Muscle of back (tissue), 11 donors: Measurements from ENCODE around the gene CPED1. TPM values are rescaled to one million over a fixed set of nuclear protein-coding genes. Genes with fewer than 3 reads are reported as not detected.
"Not testable (repeated sequence)": the region's sequence is repeated elsewhere in the genome, so short reads cannot be mapped to it uniquely, and the experiment has no call there.

ENCODE experiments used
- DNase-seq, 3 donors: peaks; one replicate each; pipeline versions ENCODE4 v3.0.0 to v3.0.0-alpha.2; 2013
- polyA plus RNA-seq, 10 donors: library from polyadenylated mRNA; unstranded; fragments of 120-200 nt; gene quantifications; one replicate each; pipeline ENCODE4 v1.2.1, GENCODE V29; 2013; ENCODE audit not compliant: insufficient read length in 10 of 10

The CPED1 gene
- polyA plus RNA-seq, 10 donors = 8.7 to 34.2 (median 12.0) TPM

GRCh38 chr7:120981117-120981516 is 7.4 kb upstream of the CPED1 start:
- DNase-seq = no peak

GRCh38 chr7:120981888-120982615 is 6.5 kb upstream of the CPED1 start:
- no peak for DNase-seq

GRCh38 chr7:120983592-120983991 is 4.9 kb upstream of the CPED1 start:
- not testable (repeated sequence) for DNase-seq

GRCh38 chr7:120984406-120984805 is 4.1 kb upstream of the CPED1 start:
- DNase-seq = no peak

DNA sequence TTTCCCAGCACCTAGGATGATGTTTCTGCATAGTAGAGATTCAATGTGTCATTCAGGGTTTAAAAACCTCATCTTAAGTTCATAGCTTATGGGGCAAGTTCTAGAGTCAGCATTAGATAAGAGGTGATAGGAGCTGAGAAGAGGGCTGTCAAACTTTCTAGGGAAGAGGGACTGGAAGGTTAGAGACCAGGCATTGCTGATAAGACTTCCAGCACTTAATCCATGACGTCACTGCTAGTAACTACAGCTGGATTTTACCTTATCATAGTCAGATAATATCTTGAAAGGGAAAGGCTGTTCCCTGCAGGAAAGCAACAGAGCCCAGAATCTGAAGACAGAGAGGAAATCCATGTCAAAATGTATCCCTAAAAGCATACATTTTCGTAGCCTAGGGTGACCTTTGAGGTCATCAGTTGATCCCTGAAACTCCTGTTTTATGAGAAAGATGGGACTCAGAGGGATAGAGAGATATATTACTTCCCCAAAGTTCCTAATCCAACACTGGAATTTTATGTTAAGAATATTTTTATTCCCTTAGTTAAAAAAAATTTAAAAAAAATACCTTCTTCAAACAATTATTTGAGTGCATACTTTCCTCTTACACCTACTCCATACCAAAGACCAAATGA is 3.3 kb upstream of the CPED1 start:
- no peak for DNase-seq

- DNase-seq = no peak
Measured at GRCh38 chr7:120985839-120986238, 2.7 kb upstream of the CPED1 start.

DNA sequence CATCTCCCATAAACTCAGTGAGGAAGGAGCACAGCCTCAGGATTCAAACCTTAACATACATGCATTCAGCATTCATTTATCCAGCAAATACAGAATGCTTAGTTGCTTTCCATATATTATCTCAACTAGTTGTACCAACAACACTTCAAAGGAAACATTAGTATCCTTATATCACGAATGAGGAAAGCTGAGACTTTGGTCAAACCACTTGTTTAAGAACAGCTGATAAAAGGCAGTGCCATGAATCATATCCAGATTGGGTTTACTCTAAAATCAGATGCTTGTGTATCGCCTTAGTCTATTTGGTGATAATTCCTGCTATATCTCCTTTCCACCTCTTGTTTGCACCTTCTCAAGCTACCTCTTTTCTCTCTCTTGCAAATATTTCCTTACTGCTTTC is 1.9 kb upstream of the CPED1 start:
- DNase-seq = no peak

DNA sequence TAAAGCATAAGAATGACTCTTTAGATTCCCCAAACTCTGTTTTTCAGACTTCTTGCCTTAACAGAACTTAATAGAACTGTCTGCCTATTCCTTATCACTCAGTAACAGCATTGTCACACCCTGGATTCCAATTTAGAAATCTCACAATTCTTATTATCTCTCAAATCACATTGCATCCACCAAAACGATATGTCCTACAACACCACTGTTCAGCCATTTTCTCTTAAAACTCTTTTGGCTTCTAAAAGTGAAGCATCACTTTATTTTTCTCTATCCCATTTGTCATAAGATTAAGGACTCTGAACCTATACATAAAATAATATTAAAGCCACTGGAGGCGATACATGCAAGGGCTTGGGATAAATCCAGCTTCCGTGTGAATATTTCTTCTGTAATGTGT is 1.2 kb upstream of the CPED1 start:
- no peak for DNase-seq

DNA sequence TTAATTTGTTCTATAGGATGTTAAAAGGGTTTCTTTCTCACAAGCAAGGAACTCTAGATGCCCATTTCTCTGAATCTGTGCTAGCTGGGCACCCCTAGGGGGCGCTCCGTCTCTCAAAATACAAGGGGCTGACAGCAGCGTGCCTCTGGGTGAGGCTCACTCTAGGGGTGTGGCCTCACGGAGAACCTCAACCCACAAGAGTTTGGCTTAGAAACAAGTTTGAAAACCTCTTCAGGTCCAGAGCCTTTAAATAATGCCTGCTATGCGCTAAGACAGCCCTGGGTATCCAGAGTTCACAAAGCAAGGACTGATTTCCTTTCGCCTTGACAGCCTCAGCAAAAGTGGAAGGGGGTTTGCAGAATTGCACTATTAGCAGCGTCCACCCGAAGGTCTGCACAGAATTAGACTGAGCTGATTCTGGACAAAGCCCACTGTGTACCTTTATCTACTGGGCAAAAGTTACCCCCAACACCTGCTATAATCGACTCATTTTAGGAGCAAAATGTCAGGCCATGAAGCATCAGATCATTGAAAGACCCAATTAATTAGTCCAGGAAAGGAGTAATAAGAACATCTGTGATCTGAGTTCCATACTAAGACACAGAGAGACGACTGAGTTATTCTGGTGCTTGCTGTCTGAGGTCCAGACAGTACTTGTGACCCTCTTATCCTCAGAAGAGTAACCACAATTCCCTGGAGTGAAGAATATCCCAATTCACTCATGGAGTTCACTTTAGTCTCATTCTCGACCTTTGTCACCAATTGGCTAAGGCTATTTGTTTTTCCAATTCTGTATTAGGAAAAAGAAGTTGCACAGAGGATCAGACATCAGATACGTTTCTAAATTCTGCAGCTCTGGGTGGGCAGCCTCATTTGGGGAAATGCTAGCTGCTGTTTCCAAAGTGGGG is 574 bp upstream of the CPED1 start:
- peak; percentile 94 to 97 (median 95) for DNase-seq

DNA sequence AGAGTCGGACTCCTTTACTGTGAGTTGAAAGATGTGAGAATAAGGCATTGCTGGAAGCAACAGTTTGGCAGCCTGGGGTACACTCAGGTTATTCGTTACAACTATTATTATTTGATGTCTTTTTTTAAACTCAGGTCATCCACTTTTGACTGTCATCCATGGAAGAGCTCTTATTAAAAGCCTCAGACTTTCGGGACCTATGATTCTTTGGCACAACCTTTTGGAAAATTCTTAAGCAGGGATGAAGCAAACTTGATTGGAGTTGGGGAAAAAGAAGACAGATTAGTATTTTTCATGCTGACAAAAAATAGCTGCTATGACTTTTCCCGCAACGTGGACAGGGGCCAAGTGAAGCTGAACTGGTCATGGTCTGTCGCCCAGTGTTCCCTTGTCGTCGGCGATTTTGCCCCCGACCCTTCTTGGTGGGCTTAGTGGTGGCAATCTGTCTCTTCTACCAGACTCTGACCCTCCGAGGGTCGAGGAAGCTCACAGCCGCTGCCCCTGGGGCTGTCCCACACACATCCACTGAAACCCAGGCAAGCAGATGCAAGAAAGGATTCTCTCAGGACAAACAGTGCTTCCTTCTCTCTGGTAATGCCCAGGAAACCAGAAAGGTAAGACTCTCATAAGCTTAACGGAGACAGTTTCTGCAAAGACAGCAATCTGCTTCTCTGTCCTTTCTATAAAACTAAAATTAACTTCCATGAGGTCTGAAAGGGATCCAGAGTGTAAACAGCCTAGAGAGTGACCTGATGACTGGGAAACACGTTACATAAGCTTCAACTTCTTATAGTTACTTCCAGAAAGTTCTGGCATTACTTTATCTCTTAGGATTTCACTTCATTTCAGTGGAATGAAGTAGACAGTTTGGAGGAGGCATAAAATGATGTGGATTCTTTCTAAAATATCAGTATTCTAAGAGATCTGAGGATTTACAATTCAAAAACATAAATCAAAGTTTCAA is 1.0 kb downstream of the CPED1 start:
- peak; percentile 63 to 80 (median 67) for DNase-seq

GRCh38 chr7:120990468-120991118 is 2.1 kb downstream of the CPED1 start:
- DNase-seq = peak in 1 of 3 donors; percentile 69

DNA sequence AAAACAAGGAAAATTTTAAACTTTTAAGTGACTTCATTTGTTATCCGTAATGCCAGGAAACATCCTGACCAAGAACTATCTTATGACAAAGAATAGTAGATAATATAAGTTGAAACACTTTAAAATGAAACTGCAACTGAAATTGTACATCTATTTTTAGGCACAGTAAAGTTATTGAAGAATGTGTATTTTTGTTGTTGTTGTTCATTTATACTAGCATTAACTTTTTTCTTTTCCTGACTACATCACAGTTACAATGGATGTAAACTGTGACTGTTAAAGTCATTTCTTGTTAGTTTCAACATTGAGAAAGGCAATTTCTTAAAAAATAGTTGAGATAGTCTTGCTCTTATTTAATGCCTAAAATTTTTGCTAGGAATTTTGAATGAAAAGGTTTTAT is 2.6 kb downstream of the CPED1 start:
- DNase-seq = no peak

GRCh38 chr7:120991581-120991980 is 3.1 kb downstream of the CPED1 start:
- peak; percentile 50 to 68 (median 62) for DNase-seq

DNA sequence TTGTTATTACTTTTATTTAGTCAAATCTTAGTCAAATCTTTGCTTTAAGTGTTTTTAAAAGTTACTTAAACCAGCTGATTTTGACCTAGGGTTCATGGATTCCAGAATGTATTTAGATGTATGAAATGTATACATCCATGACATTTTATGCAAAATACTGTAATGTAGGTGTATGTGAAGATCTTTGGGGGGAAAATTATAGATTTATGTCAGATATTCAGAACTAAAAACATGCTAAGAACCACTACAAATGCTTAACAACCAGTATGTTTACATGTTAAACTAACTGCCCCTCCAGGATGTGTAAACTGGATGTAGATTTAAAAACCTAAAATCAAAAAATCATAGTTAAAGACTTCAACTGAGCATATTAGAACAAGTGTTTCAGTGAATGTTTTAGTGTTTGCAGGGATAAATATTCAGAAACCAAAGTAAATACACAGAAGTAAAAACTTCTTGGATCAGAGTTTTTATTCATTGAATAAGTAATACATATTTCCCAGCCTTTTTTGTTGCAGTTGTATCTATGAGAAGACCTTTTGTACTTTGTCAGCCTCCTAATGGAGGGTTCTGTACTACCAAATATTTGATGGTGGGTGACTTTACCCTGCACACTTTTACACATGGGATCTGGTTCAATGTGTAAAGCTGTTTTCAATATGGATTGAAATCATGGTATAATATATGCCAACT is 3.9 kb downstream of the CPED1 start:
- peak in 1 of 3 donors; percentile 77 for DNase-seq

- peak; percentile 67 to 90 (median 68) for DNase-seq
Measured at GRCh38 chr7:120992965-120993494, 4.5 kb downstream of the CPED1 start.

DNA sequence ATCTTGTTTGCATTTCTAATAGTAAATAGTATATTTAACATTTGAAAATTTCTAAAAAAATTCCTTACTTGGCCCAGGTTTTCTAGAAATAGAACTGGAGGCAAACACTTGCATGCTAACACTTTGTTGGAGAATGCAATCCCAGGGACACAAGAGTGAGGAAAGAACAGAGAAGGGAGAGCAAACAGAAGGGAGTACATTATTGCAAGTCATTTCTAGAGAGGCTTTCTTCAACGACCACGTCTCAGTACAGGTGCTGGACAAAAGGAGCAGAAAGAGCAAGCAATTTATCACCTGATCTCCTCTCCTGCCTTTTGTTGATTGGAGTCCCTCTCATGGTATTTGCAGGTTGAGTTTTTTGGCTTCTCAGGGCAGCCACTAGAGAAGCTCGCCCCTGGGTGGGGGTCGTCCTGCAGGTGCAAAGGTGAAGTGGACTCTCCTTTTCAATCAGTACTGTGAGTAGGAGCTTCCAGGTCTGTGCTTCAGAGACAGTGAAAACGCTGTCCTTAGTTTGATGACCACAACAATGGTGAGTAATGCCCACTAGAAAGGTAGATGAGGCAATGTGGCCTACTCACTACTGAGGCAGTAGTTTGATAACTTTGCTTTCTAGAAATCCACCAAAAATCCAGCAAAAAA is 5.2 kb downstream of the CPED1 start:
- DNase-seq = no peak

DNA sequence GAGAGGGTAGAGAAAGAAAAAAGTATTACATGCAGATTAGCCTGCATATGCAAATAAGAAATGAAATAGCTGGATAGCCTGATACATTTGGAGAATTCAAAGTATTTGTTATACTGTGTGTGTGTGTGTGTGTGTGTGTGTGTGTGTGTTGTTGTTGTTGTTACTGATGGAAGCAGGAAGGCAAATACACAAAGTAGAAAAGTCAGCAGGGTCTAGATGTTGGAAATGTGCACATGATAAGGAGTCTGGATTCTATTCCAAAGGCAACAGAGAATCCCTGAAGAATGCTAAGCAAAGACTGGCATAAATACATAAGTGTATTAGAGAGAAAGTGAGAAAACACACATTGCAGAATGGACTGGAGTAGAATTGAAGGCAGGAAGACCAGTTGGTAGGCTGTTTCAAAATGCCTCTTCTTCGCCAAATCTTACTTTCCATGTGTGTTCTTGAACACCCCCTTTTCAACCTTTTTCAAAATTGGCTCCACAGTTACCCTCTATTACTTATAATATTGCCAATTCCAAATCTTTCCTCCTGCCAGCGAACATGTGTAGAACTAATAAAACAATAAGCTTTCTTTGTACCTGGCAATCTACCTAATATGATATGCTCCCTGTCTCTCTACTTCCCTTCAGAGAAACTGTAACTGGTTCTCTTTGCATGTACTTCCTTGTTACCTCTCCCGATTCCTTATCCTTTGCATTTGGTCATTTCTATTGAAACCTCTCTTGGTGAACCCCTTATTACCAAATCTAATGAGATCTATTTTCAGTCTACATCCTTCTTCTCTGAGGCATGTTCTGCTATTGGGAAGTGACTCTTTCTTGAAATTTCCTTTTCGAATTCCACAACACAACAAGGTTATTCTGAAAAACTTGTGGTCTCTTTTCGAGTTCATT is 6.2 kb downstream of the CPED1 start:
- DNase-seq = no peak

GRCh38 chr7:120995654-120996053 is 7.1 kb downstream of the CPED1 start:
- no peak for DNase-seq
